ENCODE results near the gene CYP2A7.
"Not testable (repeated sequence)": the region's sequence is repeated elsewhere in the genome, so short reads cannot be mapped to it uniquely, and the experiment has no call there.

CYP2A7 gene

DNA sequence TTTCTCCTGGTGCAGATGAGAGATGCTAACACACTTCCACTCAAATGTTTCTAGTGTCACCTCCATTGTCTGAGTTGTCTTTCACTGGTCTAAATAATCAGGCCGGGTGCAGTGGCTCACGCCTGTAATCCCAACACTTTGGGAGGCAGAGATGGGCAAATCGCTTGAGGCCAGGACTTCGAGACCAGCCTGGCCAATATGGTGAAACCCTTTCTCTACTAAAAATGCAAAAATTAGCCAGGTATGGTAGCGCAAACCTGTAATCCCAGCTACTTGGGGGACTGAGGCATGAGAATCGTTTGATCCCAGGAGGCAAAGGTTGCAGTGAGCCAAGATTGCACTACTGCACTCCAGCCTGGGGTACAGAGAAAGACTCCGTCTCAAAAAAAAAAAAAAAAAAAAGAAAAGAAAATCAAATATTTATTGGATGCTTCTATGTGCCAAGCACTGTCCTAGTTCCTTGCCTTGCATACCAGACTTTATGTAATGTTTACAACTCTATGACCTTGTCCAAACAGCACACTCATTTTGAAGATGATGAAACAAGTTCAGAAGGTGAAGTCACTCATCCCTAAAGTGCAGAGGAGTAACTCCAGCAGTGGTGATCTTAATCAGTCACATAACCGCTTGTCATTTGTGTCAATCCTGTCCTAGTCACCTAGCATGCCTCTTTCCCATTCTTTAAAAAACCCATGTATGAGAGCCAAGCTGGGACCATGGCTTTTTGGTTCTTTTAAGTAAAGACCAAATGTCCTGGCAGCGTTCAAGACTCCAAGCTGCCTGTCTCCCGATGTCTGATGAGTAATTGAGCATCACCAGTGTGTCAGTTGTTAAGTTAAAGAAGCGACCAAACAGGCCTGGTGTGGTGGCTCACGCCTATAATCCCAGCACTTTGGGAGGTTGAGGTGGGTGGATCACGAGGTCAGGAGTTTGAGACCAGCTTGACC, 15.1 kb upstream of the CYP2A7 start:
- FAIRE-seq = not testable (repeated sequence)

DNA sequence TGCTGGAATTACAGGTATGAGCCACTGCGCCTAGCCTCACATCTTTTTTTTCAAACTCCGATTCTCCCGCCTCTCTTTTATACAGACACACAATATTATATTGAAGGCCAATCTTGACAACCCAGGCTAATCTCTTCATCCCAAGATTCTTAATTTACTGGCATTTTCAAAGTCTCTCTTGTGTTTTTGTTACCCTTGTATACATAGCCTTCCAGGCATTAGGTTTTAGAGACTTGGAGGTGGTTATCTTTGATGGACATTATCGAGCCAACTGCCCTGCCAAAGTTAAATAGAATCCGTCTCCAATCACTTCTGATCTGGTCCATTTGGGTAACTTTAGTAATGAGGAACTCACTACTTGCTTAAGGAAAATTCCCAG, 14.4 kb upstream of the CYP2A7 start:
- FAIRE-seq = no peak

DNA sequence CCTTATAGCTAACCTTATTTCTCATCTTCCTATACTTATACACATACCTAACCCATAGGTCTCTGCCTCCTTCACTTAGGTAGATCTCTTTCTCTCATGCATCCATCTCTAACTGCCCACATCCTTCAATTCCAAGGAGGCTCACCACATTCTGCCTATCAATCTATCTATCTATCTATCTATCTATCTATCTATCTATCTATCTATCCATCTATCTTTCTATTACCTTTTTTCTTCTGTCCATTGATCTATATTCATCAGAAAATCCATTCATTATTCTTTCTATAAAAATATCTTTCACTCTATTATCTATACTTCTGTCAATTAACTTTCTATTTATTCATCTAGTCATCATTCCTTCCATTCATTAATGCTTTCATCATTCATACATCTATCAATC, 11.1 kb upstream of the CYP2A7 start:
- FAIRE-seq = no peak

DNA sequence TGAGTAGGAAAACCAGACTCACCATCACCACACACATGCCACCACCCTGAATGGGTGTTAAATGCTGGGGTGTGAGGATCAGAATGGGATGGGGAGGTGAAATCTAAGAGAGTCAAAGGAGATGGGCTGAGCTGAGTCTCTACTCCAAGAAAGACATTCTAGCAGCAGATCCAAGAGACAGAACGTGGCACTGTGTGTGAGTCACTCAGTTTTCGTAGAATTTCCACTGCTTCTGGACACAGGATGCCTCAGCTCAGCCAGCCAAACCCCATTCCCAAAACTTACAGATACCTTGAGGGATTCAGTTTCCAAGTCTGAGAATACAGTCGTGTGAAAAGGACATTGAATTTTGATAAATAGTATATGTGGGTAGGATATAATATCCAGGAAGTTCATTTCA, 7.3 kb upstream of the CYP2A7 start:
- FAIRE-seq = no peak

DNA sequence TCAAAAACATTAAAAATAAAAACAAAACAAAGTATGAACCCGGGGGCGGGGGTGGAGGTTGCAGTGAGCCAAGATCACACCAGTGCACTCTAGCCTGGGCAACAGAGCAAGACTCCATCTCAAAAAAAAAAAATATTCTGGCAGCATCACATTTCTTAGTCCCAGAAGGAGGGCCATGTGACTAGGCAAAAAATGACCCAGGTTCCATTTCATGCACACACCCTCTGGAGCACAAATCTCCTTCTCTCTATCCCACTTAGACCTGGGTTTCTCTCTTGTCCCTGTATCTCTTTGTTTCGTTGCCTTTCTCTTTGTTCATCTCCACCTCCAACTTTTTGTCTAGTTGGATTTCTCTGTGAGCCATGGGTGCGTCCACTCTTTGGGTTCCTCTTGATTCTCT, 6.2 kb upstream of the CYP2A7 start:
- no peak for FAIRE-seq

DNA sequence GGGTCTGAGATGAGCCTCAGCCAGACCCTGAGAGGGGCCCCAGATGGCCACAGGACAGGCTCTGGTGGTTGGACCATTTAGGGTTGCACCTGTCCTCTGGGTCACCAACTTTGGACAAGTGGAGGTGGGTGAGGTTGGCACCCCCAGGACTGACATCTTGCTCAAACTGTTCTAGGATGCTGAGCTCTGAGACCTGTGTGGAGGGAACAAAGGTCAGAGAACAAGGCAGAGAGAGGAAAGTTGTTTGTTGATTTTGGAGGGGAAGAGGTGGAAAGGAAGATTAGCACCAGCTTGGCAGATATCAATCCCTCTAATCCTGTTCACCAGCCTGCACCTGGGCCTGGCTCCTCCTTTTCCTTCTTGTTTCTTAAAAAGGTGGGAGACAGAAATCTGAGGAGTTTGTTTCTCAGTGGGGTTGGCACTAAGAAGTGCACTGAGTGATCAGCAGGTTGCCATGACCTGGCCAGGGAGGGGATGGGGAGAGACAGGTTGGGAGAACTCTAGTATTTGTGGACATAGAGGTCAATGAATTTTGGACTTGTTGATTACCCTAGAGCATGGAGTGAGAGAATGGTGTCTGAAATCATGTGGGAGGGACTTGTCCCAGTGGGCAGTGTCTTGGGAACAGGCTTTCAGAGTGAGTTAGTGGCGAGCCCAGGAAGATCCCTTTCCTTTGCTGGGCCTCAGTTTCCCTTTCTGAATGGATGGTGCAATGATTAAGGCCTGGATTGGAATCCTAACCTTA, 2.3 kb upstream of the CYP2A7 start:
- not testable (repeated sequence) for FAIRE-seq

DNA sequence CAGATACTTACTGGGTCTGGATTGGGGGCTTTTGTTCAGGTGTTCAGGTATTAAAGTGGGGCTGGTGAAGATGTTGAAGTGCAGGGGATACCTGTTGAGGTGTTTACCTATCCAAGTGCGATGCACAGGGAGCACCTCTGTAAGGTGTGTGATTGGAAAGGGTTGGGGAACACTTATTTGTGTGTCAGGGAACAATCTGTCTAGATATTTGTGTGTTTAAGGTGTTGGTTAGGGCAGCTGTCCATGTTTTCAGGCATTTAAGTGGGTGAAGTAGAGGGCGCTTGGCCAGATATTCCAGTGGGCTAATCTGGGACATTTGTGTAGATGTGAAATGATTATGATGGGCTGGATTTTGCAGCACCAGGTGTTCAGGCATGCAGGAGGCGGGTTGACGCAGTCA, 2.7 kb downstream of the CYP2A7 start:
- FAIRE-seq = not testable (repeated sequence)

DNA sequence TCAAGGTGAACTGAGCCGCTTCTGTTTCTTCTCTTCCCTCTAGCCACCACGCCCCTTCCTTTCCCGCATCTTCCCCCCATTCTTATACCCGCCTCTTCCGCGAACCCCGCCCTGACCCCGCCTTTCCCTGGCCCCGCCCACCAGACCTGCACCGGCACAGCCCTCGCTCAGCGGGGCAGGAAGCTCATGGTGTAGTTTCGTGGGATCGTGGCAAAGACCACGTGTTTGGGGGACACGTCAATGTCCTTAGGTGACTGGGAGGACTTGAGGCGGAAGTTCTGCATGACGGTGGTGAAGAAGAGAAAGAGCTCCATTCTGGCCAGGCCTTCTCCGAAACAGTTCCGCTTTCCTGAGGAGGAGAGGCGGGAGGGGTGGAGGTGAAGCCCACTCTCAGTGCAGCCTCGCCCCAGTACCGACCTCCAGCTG, 6.5 kb downstream of the CYP2A7 start:
- not testable (repeated sequence) for FAIRE-seq

DNA sequence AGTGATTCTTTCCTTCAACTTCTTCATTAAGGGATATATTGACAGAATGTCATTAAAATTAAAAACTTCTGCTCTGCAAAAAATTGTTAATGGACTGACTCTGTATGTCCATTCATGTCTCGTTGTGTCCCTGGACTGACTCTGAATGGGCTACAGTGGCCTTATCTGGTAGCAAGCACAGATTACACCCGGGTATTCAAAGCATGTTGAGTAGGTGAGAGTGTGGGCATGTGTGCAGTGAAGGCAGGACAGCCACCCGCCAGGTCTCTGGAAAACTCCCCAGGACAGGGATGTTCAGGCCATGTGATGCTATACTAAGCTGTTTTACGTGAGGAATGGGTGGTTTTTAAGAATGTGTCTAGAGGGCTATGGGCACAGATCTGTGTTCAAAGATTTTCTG, 7.2 kb downstream of the CYP2A7 start:
- not testable (repeated sequence) for FAIRE-seq

DNA sequence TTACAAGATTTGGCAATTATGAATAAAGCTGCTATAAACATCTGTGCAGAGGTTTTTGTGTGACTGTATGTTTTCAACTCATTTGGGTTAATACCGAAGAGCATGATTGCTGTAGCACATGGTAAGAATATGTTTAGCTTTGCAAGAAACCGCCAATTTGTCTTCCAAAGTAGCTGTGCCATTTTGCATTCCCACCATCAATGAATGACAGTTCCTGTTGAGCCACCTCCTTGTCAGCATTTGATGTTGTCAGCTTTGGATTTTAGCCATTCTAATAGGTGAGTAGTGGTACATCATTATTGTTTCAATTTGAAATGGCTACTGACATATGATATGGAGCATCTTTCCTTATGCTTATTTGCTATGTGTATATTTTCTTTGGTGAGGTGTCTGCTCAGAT, 8.2 kb downstream of the CYP2A7 start:
- FAIRE-seq = not testable (repeated sequence)

DNA sequence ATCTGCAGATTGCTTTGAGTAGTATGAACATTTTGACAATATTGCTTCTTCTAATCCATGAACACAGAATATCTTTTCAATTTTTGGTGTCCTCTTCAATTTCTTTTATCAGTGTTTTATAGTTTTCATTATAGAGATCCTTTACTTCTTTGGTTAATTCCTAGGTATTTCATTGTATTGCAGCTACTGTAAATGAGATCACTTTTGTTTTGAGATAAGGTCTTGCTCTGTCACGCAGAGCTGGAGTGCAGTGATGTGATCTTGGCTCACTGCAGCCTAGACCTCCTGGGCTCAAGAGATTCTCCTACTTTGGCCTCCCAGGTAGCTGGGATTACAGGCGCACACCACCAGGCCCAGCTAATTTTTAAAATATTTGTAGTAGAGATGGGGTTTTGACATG, 9.8 kb downstream of the CYP2A7 start:
- FAIRE-seq = no peak

DNA sequence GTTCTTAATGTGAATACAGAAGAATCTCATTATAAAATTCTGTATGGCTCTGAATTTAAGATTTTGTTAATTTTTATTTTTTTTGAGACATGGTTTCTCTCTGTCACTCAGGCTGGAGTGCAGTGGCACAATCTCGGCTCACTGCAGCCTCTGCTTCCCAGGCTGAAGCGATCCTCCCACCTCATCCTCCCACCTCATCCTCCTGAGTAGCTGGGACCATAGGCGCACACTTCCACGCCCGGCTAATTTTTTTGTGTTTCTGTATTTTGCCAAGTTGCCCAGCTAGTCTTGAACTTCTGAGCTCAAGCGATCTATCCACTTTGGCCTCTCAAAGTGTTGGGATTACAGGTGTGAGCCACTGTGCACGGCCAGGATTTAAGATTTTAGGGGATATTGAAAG, 14.3 kb downstream of the CYP2A7 start:
- no peak for FAIRE-seq

DNA sequence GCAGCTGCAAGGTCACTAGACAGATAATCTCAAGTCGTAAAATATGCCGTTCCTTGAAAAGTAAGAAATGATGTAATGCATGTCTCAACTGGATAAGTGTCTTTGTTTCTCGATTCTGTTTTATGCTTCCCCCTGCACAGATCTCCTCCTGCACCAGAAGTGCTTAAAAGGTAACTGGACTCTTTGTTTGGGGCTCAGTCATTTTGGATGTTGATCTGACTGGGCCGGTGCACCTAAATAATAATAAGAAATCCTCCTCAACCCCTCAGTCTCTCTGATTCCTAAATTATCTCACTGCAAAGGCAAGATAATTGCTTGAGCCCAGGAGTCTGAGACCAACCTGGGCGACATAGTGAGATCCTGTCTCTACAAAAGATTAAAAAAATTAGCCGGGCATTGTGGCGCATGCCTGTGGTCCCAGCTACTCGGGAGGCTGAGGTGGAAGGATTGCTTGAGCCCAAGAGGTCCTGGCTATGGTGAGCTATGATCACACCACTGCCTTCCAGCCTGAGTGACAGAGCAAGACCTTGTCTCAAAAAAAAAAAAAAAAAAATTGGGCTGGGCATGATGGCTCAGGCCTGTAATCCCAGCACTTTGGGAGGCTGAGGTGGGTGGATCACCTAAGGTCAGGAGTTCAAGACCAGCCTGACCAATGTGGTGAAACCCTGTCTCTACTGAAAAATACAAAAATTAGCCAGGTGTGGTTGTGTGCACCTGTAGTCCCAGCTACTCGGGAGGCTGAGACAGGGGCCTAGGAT, 17.1 kb downstream of the CYP2A7 start:
- not testable (repeated sequence) for FAIRE-seq

DNA sequence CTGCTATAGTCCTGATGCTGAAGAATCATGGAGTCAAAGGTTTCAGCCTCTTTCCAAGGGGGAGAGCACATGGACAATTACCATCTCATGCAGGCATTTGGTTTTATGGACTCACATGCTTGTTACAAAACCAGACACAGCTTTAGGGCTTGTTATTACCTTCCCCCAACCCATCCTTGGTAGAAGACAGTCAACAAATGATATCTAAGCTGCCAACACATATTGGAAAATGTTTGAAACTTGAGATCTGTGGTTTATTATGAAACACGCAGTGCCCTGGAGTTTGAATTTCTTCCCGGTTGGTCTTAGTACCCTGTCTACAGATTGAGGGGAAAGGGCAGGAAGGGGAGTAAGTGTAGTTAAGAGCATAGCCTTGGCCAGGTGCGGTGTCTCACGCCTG, 19.2 kb downstream of the CYP2A7 start:
- no peak for FAIRE-seq

DNA sequence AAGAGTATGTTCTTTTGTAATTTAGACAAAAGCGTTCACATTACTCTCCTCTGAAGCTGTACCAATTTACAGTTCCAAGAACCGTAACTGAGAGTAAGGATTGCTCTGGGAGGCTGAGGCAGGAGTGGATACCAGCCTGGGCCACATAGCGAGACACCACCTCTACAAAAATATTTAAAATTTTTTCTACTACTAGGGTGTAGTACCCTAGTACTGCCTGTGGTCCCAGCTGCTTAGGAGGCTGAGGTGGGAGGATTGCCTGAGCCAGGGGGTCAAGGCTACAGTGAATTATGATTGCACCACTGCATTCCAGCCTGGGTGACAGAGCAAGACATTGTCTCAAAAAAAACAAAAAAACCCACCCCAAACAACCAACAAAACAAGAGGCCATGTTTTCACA, 19.7 kb downstream of the CYP2A7 start:
- FAIRE-seq = no peak

DNA sequence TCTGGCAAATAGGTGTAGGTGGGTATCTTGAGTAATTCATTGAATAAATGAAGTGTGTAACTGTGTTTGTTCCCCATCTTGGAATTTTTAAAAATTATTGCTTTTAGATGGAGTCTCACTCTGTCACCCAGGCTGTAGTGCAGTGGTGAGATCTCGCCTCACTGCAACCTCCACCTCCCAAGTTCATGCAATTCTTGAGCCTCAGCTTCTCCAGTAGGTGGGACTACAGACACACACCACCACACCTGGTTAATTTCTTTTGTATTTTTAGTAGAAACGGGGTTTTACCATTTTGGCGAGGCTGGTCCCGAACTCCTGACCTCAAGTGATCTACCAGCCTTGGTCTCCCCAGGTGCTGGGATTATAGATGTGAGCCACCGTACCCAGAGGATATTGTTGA, 23.9 kb downstream of the CYP2A7 start:
- FAIRE-seq = no peak

DNA sequence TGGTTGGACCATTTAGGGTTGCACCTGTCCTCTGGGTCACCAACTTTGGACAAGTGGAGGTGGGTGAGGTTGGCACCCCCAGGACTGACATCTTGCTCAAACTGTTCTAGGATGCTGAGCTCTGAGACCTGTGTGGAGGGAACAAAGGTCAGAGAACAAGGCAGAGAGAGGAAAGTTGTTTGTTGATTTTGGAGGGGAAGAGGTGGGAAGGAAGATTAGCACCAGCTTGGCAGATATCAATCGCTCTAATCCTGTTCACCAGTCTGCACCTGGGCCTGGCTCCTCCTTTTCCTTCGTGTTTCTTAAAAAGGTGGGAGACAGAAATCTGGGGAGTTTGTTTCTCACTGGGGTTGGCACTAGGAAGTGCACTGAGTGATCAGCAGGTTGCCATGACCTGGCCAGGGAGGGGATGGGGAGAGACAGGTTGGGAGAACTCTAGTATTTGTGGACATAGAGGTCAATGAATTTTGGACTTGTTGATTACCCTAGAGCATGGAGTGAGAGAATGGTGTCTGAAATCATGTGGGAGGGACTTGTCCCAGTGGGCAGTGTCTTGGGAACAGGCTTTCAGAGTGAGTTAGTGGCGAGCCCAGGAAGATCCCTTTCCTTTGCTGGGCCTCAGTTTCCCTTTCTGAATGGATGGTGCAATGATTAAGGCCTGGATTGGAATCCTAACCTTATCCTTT, 29.4 kb downstream of the CYP2A7 start:
- not testable (repeated sequence) for FAIRE-seq

DNA sequence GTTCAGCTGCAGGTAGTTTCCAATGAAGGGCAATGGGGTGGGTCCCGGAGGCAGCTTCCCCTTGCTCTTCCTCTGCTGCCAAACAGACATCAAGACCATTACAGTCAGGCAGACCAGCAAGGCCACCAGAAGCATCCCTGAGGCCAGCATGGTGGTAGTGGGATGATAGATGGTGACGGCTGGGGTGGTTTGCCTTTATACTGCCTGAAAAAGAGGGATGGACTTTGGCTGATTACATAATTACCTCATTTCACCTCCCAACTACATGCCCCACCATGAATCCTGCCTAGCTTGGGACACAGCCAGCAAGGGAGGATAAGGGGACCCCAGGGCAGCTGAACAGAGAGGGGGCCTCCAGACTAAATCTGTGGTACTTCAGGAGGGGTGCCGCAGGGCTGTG, 31.8 kb downstream of the CYP2A7 start, which contains the start of gene CYP2A6:
Gene CYP2A6 (minus strand): TSS at position 171 of the 400 bp plus-strand sequence. CDS start 21 bp downstream, at position 150.
- not testable (repeated sequence) for FAIRE-seq

DNA sequence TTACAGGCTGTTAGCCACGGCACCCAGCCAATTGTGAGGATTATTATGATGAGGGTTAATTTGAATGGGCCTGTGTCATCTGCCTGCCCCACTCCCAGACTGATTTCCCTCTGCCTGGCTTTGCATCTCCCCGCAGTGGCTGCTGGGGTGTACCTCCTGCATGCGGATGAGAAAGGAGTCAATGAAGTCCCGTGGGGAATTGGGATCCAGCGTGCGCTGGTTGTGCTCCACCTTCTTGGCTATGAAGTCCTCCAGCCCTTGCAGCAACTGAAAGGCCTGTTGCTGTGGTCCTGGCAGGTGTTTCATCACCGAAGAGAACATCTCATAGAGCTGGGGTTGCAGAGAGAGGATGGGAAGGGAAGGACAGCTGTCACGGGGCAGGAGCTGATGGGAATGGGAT, 35.3 kb downstream of the CYP2A7 start:
- FAIRE-seq = not testable (repeated sequence)

DNA sequence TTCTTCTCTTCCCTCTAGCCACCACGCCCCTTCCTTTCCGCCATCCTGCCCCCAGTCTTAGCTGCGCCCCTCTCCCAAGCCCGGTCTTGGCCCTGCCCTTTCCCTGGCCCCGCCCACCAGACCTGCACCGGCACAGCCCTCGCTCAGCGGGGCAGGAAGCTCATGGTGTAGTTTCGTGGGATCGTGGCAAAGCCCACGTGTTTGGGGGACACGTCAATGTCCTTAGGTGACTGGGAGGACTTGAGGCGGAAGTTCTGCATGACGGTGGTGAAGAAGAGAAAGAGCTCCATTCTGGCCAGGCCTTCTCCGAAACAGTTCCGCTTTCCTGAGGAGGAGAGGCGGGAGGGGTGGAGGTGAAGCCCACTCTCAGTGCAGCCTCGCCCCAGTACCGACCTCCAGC, 38.4 kb downstream of the CYP2A7 start:
- not testable (repeated sequence) for FAIRE-seq

DNA sequence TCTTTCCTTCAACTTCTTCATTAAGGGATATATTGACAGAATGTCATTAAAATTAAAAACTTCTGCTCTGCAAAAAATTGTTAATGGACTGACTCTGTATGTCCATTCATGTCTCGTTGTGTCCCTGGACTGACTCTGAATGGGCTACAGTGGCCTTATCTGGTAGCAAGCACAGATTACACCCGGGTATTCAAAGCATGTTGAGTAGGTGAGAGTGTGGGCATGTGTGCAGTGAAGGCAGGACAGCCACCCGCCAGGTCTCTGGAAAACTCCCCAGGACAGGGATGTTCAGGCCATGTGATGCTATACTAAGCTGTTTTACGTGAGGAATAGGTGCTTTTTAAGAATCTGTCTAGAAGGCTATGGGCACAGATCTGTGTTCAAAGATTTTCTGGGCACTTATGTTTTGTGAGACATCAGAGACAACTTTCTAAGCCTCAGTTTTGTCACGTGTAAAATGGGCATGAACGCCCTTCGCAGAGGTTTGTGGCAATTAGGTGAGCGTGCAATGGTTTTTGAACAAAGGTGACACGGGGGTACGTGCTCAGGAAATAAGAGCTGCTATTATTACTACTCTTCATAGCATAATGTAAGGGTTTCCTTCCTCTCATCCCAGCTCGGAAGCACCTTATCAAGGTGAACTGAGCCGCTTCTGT, 38.9 kb downstream of the CYP2A7 start:
- not testable (repeated sequence) for FAIRE-seq

DNA sequence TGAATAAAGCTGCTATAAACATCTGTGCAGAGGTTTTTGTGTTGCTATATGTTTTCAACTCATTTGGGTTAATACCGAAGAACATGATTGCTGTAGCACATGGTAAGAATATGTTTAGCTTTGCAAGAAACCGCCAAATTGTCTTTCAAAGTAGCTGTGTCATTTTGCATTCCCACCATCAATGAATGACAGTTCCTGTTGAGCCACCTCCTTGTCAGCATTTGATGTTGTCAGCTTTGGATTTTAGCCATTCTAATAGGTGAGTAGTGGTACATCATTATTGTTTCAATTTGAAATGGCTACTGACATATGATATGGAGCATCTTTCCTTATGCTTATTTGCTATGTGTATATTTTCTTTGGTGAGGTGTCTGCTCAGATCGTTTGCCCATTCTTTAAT, 40.0 kb downstream of the CYP2A7 start:
- FAIRE-seq = not testable (repeated sequence)
